K562 (cell line): Measurements from ENCODE around the gene EPHB4. TPM values are rescaled to one million over a fixed set of nuclear protein-coding genes. Genes with fewer than 3 reads are reported as not detected.
A peak's percentile ranks its signal among the peaks of the same experiment; 100 is the strongest.

Source experiments
- BACH1 ChIP-seq: fragments of 200-800 bp; sonication (Bioruptor generic); IDR thresholded peaks from 2 replicates; pipeline ENCODE4 v1.6.1; 2016; ENCODE audit warnings: missing genetic modification characterization, missing compliant biosample characterization
- BCOR ChIP-seq: fragments of 450-650 bp; IDR thresholded peaks from 2 replicates; pipeline ENCODE4 v1.6.1; 2016
- CBFA2T2 ChIP-seq: fragments of 450-650 bp; conservative IDR thresholded peaks from 2 replicates; pipeline ENCODE4 v1.6.1; 2017; ENCODE audit warnings: mild to moderate bottlenecking
- CREM ChIP-seq: IDR thresholded peaks from 2 replicates; pipeline ENCODE4 v1.6.1; 2014; ENCODE audit warnings: antibody characterized with exemption, low read depth
- FOXK2 ChIP-seq, 2 experiments: fragments of 450-650 bp; IDR thresholded peaks in 1 of 2; conservative IDR thresholded peaks in 1 of 2; 2 replicates each; pipeline ENCODE4 v1.6.1; 2016; ENCODE audit warnings: low read depth in 2 of 2, mild to moderate bottlenecking in 1 of 2
- KLF16 ChIP-seq: IDR thresholded peaks from 2 replicates; pipeline ENCODE4 v1.6.1; 2016; ENCODE audit warnings: antibody characterized with exemption
- NCOA6 ChIP-seq: fragments of 450-650 bp; IDR thresholded peaks from 2 replicates; pipeline ENCODE4 v1.6.1; 2017; ENCODE audit warnings: mild to moderate bottlenecking
- STAT6 ChIP-seq: sonication (generic); formaldehyde crosslinking; IDR thresholded peaks from 2 replicates; pipeline ENCODE4 v1.8.1; 2023; ENCODE audit warnings: mild to moderate bottlenecking, missing genetic modification reagents
- ZKSCAN3 ChIP-seq: fragments of 250-450 bp; sonication (Bioruptor Pico); IDR thresholded peaks from 2 replicates; pipeline ENCODE4 v1.4.0; 2020
- polyA plus RNA-seq, 8 experiments: library from polyadenylated mRNA; depleted of rRNA in 4 of 8; stranded (reverse) in 5 of 8; unstranded in 3 of 8; fragments of >200 nt; fragmentation: Nextera tagmentation in 2 of 8; fragmentation: Illumina TruSeq in 1 of 8; extraction: Ambion mirVana in 2 of 8; extraction: Trizol in 1 of 8; gene quantifications; 2 replicates each; pipeline versions ENCODE4 v1.2.1 to v1.2.3, GENCODE V29; 2011 to 2014; ENCODE audit warnings: inconsistent platforms in 1 of 8, missing spikeins in 1 of 8
- total RNA-seq, 7 experiments: library from RNA; depleted of rRNA in 6 of 7; stranded (reverse); fragments of >200 nt in 6 of 7; fragmentation: Illumina TruSeq in 2 of 7; extraction: Trizol in 2 of 7; gene quantifications; 2 replicates each; pipeline versions ENCODE4 v1.2.1 to v1.2.3, GENCODE V29; 2011 to 2021; ENCODE audit warnings: low replicate concordance in 1 of 7
- TF ChIP-seq, protein P1 (sequence below): fragments of 250-450 bp; sonication (Bioruptor Pico); IDR thresholded peaks from 2 replicates; pipeline ENCODE4 v1.4.0; 2020; ENCODE audit warnings: mild to moderate bottlenecking, moderate library complexity, borderline replicate concordance
- TF ChIP-seq, protein P2 (sequence below): fragments of 200-600 bp; sonication (generic); IDR thresholded peaks from one replicate; pipeline ENCODE4 v1.6.1; 2012; ENCODE audit warnings: mild to moderate bottlenecking, low read depth, low read length, inconsistent platforms

Gene EPHB4
- total and polyA plus RNA-seq, 9 of the 15 experiments (the other 6 are each of a cell fraction or from before 2014, with no cell fraction given), result 1.2 to 82.1 (median 37.9) TPM

DNA sequence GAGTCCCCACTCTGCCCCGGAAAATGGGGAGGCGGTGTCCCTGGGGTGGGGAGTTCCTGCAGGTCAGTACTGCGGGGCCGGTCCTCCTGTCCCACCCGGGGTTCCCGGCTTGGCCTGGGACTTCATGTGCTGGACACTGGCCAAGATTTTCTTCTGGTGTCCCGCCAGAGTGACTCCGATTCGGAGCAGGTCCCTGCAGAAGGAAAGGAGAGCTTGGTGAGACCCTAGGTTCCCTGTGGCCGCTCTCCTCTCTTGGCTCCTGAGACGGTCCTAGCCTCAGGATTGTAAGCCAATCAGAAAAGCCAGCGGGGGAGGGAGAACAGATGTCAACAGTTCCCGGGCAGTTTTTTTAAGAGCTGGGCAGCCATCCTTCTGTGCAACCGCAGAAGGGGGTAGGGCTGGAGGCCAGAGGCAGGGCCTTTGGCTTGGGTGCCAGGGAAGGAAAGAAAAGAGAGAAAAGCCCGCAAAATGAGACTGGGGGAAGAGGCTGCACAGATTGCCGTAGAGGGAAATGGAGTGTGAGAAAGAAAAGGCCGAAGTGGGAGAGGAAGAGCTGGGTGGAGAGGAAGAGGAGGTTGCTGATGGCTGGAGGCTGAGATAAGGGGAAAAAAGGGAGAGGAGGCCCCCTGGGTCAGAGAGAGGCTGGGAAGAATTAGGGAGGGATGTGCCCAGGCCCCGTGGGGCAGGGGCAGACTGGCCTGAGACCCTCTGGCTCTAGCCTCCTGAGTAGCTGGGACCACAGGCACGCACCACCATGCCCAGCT is 23.7 kb downstream of the EPHB4 start (continued):
- TF ChIP-seq CREM (peak; percentile 73), CBFA2T2 (peak; percentile 69), BACH1 (tag) (no peak), BCOR (peak; percentile 43; the same call in 1 of the 2 replicates), NCOA6 (no peak), KLF16 (no peak), FOXK2 (conservative IDR thresholded peaks at IDR 0.05 in 1 of 2, IDR thresholded peaks at IDR 0.05 in 1 of 2; ENCODE audit: low read depth in 2 of 2) (no peak), STAT6 (0 out of 2 replicates have a peak, but pooled peaks have one; percentile 50), ZKSCAN3 (CRISPR knock-in tag) (no peak)
- TF ChIP-seq, protein P1, sequence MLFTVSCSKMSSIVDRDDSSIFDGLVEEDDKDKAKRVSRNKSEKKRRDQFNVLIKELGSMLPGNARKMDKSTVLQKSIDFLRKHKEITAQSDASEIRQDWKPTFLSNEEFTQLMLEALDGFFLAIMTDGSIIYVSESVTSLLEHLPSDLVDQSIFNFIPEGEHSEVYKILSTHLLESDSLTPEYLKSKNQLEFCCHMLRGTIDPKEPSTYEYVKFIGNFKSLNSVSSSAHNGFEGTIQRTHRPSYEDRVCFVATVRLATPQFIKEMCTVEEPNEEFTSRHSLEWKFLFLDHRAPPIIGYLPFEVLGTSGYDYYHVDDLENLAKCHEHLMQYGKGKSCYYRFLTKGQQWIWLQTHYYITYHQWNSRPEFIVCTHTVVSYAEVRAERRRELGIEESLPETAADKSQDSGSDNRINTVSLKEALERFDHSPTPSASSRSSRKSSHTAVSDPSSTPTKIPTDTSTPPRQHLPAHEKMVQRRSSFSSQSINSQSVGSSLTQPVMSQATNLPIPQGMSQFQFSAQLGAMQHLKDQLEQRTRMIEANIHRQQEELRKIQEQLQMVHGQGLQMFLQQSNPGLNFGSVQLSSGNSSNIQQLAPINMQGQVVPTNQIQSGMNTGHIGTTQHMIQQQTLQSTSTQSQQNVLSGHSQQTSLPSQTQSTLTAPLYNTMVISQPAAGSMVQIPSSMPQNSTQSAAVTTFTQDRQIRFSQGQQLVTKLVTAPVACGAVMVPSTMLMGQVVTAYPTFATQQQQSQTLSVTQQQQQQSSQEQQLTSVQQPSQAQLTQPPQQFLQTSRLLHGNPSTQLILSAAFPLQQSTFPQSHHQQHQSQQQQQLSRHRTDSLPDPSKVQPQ, result no peak
- TF ChIP-seq, protein P2, sequence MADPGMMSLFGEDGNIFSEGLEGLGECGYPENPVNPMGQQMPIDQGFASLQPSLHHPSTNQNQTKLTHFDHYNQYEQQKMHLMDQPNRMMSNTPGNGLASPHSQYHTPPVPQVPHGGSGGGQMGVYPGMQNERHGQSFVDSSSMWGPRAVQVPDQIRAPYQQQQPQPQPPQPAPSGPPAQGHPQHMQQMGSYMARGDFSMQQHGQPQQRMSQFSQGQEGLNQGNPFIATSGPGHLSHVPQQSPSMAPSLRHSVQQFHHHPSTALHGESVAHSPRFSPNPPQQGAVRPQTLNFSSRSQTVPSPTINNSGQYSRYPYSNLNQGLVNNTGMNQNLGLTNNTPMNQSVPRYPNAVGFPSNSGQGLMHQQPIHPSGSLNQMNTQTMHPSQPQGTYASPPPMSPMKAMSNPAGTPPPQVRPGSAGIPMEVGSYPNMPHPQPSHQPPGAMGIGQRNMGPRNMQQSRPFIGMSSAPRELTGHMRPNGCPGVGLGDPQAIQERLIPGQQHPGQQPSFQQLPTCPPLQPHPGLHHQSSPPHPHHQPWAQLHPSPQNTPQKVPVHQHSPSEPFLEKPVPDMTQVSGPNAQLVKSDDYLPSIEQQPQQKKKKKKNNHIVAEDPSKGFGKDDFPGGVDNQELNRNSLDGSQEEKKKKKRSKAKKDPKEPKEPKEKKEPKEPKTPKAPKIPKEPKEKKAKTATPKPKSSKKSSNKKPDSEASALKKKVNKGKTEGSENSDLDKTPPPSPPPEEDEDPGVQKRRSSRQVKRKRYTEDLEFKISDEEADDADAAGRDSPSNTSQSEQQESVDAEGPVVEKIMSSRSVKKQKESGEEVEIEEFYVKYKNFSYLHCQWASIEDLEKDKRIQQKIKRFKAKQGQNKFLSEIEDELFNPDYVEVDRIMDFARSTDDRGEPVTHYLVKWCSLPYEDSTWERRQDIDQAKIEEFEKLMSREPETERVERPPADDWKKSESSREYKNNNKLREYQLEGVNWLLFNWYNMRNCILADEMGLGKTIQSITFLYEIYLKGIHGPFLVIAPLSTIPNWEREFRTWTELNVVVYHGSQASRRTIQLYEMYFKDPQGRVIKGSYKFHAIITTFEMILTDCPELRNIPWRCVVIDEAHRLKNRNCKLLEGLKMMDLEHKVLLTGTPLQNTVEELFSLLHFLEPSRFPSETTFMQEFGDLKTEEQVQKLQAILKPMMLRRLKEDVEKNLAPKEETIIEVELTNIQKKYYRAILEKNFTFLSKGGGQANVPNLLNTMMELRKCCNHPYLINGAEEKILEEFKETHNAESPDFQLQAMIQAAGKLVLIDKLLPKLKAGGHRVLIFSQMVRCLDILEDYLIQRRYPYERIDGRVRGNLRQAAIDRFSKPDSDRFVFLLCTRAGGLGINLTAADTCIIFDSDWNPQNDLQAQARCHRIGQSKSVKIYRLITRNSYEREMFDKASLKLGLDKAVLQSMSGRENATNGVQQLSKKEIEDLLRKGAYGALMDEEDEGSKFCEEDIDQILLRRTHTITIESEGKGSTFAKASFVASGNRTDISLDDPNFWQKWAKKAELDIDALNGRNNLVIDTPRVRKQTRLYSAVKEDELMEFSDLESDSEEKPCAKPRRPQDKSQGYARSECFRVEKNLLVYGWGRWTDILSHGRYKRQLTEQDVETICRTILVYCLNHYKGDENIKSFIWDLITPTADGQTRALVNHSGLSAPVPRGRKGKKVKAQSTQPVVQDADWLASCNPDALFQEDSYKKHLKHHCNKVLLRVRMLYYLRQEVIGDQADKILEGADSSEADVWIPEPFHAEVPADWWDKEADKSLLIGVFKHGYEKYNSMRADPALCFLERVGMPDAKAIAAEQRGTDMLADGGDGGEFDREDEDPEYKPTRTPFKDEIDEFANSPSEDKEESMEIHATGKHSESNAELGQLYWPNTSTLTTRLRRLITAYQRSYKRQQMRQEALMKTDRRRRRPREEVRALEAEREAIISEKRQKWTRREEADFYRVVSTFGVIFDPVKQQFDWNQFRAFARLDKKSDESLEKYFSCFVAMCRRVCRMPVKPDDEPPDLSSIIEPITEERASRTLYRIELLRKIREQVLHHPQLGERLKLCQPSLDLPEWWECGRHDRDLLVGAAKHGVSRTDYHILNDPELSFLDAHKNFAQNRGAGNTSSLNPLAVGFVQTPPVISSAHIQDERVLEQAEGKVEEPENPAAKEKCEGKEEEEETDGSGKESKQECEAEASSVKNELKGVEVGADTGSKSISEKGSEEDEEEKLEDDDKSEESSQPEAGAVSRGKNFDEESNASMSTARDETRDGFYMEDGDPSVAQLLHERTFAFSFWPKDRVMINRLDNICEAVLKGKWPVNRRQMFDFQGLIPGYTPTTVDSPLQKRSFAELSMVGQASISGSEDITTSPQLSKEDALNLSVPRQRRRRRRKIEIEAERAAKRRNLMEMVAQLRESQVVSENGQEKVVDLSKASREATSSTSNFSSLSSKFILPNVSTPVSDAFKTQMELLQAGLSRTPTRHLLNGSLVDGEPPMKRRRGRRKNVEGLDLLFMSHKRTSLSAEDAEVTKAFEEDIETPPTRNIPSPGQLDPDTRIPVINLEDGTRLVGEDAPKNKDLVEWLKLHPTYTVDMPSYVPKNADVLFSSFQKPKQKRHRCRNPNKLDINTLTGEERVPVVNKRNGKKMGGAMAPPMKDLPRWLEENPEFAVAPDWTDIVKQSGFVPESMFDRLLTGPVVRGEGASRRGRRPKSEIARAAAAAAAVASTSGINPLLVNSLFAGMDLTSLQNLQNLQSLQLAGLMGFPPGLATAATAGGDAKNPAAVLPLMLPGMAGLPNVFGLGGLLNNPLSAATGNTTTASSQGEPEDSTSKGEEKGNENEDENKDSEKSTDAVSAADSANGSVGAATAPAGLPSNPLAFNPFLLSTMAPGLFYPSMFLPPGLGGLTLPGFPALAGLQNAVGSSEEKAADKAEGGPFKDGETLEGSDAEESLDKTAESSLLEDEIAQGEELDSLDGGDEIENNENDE, result no peak
